Measurements from ENCODE around the gene UST.
A peak's percentile ranks its signal among the peaks of the same experiment; 100 is the strongest.
"Not testable (repeated sequence)": the region's sequence is repeated elsewhere in the genome, so short reads cannot be mapped to it uniquely, and the experiment has no call there.

UST gene

GRCh38 chr6:148758492-148758891, 11.7 kb downstream of the UST start:
- ChIA-PET POLR2A (interaction anchor here (1.2 kb wide), 1 partner anchor 10 kb away, joined by 4 read pairs; no protein-coding TSS in a partner anchor), CTCF (interaction anchor here (1.0 kb wide), 1 partner anchor 130 kb away, joined by 4 read pairs; no protein-coding TSS in a partner anchor)
- DNase-seq (ENCODE audit: extremely low spot score) = no peak
- TF ChIP-seq ARNT (IDR thresholded peaks at IDR 0.05) (no peak), BHLHE40 (IDR thresholded peaks at IDR 0.05; ENCODE audit: borderline replicate concordance) (no peak), CTBP1 (IDR thresholded peaks at IDR 0.05; ENCODE audit: borderline replicate concordance) (no peak), ELF4 (IDR thresholded peaks at IDR 0.05) (no peak), FOXK2 (IDR thresholded peaks at IDR 0.05) (no peak), HDGF (IDR thresholded peaks at IDR 0.05; ENCODE audit: borderline replicate concordance) (no peak), PKNOX1 (IDR thresholded peaks at IDR 0.05) (no peak), TARDBP (IDR thresholded peaks at IDR 0.05) (no peak), LEF1 (IDR thresholded peaks at IDR 0.05; ENCODE audit: borderline replicate concordance) (no peak), NFRKB (IDR thresholded peaks at IDR 0.05) (no peak), ZNF384 (IDR thresholded peaks at IDR 0.05) (no peak)

- no peak for TF ChIP-seq ZNF384 (IDR thresholded peaks at IDR 0.05)
- TF ChIP-seq SUZ12 (IDR thresholded peaks at IDR 0.05) = no peak
- no peak for TF ChIP-seq ELF4 (IDR thresholded peaks at IDR 0.05)
- TF ChIP-seq FOXA1 (IDR thresholded peaks at IDR 0.05) = no peak
- no peak for TF ChIP-seq HDGF (IDR thresholded peaks at IDR 0.05; ENCODE audit: borderline replicate concordance)
- no peak for DNase-seq (ENCODE audit: extremely low spot score)
- ChIA-PET CTCF (no interaction called here), POLR2A (no interaction called here)
Measured at GRCh38 chr6:148760258-148760534, 13.4 kb downstream of the UST start.

- CTCF ChIA-PET = no interaction called here
- no peak for DNase-seq (ENCODE audit: extremely low spot score)
- POLR2A ChIA-PET = no interaction called here
- TF ChIP-seq HDGF (IDR thresholded peaks at IDR 0.05; ENCODE audit: borderline replicate concordance) (no peak), L3MBTL2 (conservative IDR thresholded peaks at IDR 0.05) (peak; percentile 66)
Measured at GRCh38 chr6:148760568-148761526, 14.0 kb downstream of the UST start.

GRCh38 chr6:148761527-148762011, 14.7 kb downstream of the UST start:
- TF ChIP-seq TARDBP (IDR thresholded peaks at IDR 0.05) = no peak
- no peak for TF ChIP-seq BHLHE40 (IDR thresholded peaks at IDR 0.05; ENCODE audit: borderline replicate concordance)
- no peak for TF ChIP-seq FOXK2 (IDR thresholded peaks at IDR 0.05)
- TF ChIP-seq HDGF (IDR thresholded peaks at IDR 0.05; ENCODE audit: borderline replicate concordance) = no peak
- TF ChIP-seq FOXM1 (IDR thresholded peaks at IDR 0.05; ENCODE audit: borderline replicate concordance) = no peak
- TF ChIP-seq ARNT (IDR thresholded peaks at IDR 0.05) = no peak
- no peak for TF ChIP-seq ELF4 (IDR thresholded peaks at IDR 0.05)
- no peak for TF ChIP-seq SP1 (IDR thresholded peaks at IDR 0.05)
- TF ChIP-seq SUZ12 (IDR thresholded peaks at IDR 0.05) = no peak
- no peak for TF ChIP-seq CTBP1 (IDR thresholded peaks at IDR 0.05; ENCODE audit: borderline replicate concordance)
- TF ChIP-seq FOXA1 (IDR thresholded peaks at IDR 0.05) = no peak
- no peak for TF ChIP-seq PKNOX1 (IDR thresholded peaks at IDR 0.05)
- no peak for TF ChIP-seq L3MBTL2 (conservative IDR thresholded peaks at IDR 0.05)
- no peak for TF ChIP-seq LEF1 (IDR thresholded peaks at IDR 0.05; ENCODE audit: borderline replicate concordance)
- TF ChIP-seq ZNF384 (IDR thresholded peaks at IDR 0.05) = no peak
- TF ChIP-seq NFRKB (IDR thresholded peaks at IDR 0.05) = no peak
- no peak for DNase-seq (ENCODE audit: extremely low spot score)
- CTCF ChIA-PET = no interaction called here
- POLR2A ChIA-PET = no interaction called here

GRCh38 chr6:148762231-148762630, 15.4 kb downstream of the UST start:
- ChIA-PET CTCF (no interaction called here), POLR2A (interaction anchor here (0.6 kb wide), 1 partner anchor 956 kb away, joined by 3 read pairs; the partner anchor contains the start of gene LATS1)
- DNase-seq (ENCODE audit: extremely low spot score) = no peak
- TF ChIP-seq LEF1 (IDR thresholded peaks at IDR 0.05; ENCODE audit: borderline replicate concordance) (no peak), PKNOX1 (IDR thresholded peaks at IDR 0.05) (no peak), NFRKB (IDR thresholded peaks at IDR 0.05) (no peak), TARDBP (IDR thresholded peaks at IDR 0.05) (no peak), ELF4 (IDR thresholded peaks at IDR 0.05) (no peak), SP1 (IDR thresholded peaks at IDR 0.05) (no peak), L3MBTL2 (conservative IDR thresholded peaks at IDR 0.05) (no peak), ARNT (IDR thresholded peaks at IDR 0.05) (no peak), CTBP1 (IDR thresholded peaks at IDR 0.05; ENCODE audit: borderline replicate concordance) (no peak), FOXM1 (IDR thresholded peaks at IDR 0.05; ENCODE audit: borderline replicate concordance) (no peak), FOXA1 (IDR thresholded peaks at IDR 0.05) (no peak), SUZ12 (IDR thresholded peaks at IDR 0.05) (no peak), FOXK2 (IDR thresholded peaks at IDR 0.05) (no peak), ZNF384 (IDR thresholded peaks at IDR 0.05) (no peak), BHLHE40 (IDR thresholded peaks at IDR 0.05; ENCODE audit: borderline replicate concordance) (no peak), HDGF (IDR thresholded peaks at IDR 0.05; ENCODE audit: borderline replicate concordance) (no peak)

GRCh38 chr6:148764259-148765020, 17.6 kb downstream of the UST start:
- DNase-seq (ENCODE audit: extremely low spot score); POLR2A ChIA-PET; CTCF ChIA-PET: not testable (repeated sequence)
